Measurements from ENCODE around the gene MYH6.
A peak's percentile ranks its signal among the peaks of the same experiment; 100 is the strongest.
"Not testable (repeated sequence)": the region's sequence is repeated elsewhere in the genome, so short reads cannot be mapped to it uniquely, and the experiment has no call there.

The MYH6 gene

GRCh38 chr14:23407516-23408306 lies at the start of gene MYH6:
MYH6 (minus strand) TSS chr14:23408273; CDS start chr14:23407223, 1,050 bp downstream.
- no peak for DNase-seq (ENCODE audit: low read depth, low spot score)
- no peak within 1 kb of the TSS for H3K27ac ChIP-seq

- not testable (repeated sequence) for DNase-seq (ENCODE audit: low read depth, low spot score); H3K27ac ChIP-seq
Observed at GRCh38 chr14:23456883-23457586, 49.0 kb upstream of the MYH6 start.

GRCh38 chr14:23454445-23454856 lies 46.4 kb upstream of the MYH6 start:
- DNase-seq (ENCODE audit: low read depth, low spot score) = peak; percentile 58
- peak overlapping the region; percentile 68 for H3K27ac ChIP-seq

- DNase-seq (ENCODE audit: low read depth, low spot score) = no peak
- H3K27ac ChIP-seq = no peak overlapping the region
Observed at GRCh38 chr14:23452237-23452636, 44.2 kb upstream of the MYH6 start.

GRCh38 chr14:23450379-23450778 lies 42.3 kb upstream of the MYH6 start:
- no peak overlapping the region for H3K27ac ChIP-seq

GRCh38 chr14:23449314-23449713 lies 41.2 kb upstream of the MYH6 start:
- no peak overlapping the region for H3K27ac ChIP-seq
- DNase-seq (ENCODE audit: low read depth, low spot score) = no peak

More at GRCh38 chr14:23450379-23450778, 42.3 kb upstream of the MYH6 start:
- no peak for DNase-seq (ENCODE audit: low read depth, low spot score)

GRCh38 chr14:23447361-23448350 lies 39.6 kb upstream of the MYH6 start:
- H3K27ac ChIP-seq = no peak overlapping the region
- DNase-seq (ENCODE audit: low read depth, low spot score) = no peak

GRCh38 chr14:23446291-23446851 lies 38.3 kb upstream of the MYH6 start:
- DNase-seq (ENCODE audit: low read depth, low spot score) = no peak
- H3K27ac ChIP-seq = no peak overlapping the region

GRCh38 chr14:23445773-23446172 lies 37.7 kb upstream of the MYH6 start:
- H3K27ac ChIP-seq = no peak overlapping the region
- DNase-seq (ENCODE audit: low read depth, low spot score) = no peak

GRCh38 chr14:23444314-23444713 lies 36.2 kb upstream of the MYH6 start:
- no peak for DNase-seq (ENCODE audit: low read depth, low spot score)
- H3K27ac ChIP-seq = no peak overlapping the region

GRCh38 chr14:23443881-23444280 lies 35.8 kb upstream of the MYH6 start:
- no peak overlapping the region for H3K27ac ChIP-seq
- DNase-seq (ENCODE audit: low read depth, low spot score) = no peak

- no peak overlapping the region for H3K27ac ChIP-seq
- no peak for DNase-seq (ENCODE audit: low read depth, low spot score)
Observed at GRCh38 chr14:23443411-23443812, 35.3 kb upstream of the MYH6 start.

GRCh38 chr14:23442721-23443356 lies 34.8 kb upstream of the MYH6 start:
- no peak for DNase-seq (ENCODE audit: low read depth, low spot score)
- H3K27ac ChIP-seq = no peak overlapping the region

- no peak overlapping the region for H3K27ac ChIP-seq
- no peak for DNase-seq (ENCODE audit: low read depth, low spot score)
Observed at GRCh38 chr14:23441076-23441475, 33.0 kb upstream of the MYH6 start.

GRCh38 chr14:23439107-23439835 lies 31.2 kb upstream of the MYH6 start:
- H3K27ac ChIP-seq = no peak overlapping the region
- no peak for DNase-seq (ENCODE audit: low read depth, low spot score)

GRCh38 chr14:23438101-23438971 lies 30.3 kb upstream of the MYH6 start:
- no peak for DNase-seq (ENCODE audit: low read depth, low spot score)
- no peak overlapping the region for H3K27ac ChIP-seq

GRCh38 chr14:23437133-23438100 lies 29.3 kb upstream of the MYH6 start:
- no peak for DNase-seq (ENCODE audit: low read depth, low spot score)
- H3K27ac ChIP-seq = no peak overlapping the region

All from epithelial cell of prostate (primary cell).